ENCODE data around the gene ST3GAL6. TPM values are rescaled to one million over a fixed set of nuclear protein-coding genes. Genes with fewer than 3 reads are reported as not detected.

The ST3GAL6 gene
- total RNA-seq (2022; extraction: Qiagen RNA extraction; ENCODE audit: low read depth): 0.50 to 1.1 TPM (median 0.81 TPM) in 5 replicates

GRCh38 chr3:98763076-98763475, at the start of gene ST3GAL6:
ST3GAL6 (plus strand) TSS chr3:98763340; CDS start chr3:98768441, 5,101 bp downstream.

Other genes starting within 250 kb of the ST3GAL6 start
- gene CLDND1, start 240.4 kb upstream of the ST3GAL6 start, total RNA-seq (2022; extraction: Qiagen RNA extraction; ENCODE audit: low read depth): 46.0 to 68.6 TPM (median 61.1 TPM) in 5 replicates
- not detected in 5 replicates for gene GPR15, start 231.4 kb upstream of the ST3GAL6 start, total RNA-seq (2022; extraction: Qiagen RNA extraction; ENCODE audit: low read depth)
- 16.8 to 25.1 TPM (median 21.8 TPM) in 5 replicates for gene CPOX, start 169.7 kb upstream of the ST3GAL6 start, total RNA-seq (2022; extraction: Qiagen RNA extraction; ENCODE audit: low read depth)
- 160 to 244 TPM (median 228 TPM) in 5 replicates for gene DCBLD2, start 138.4 kb downstream of the ST3GAL6 start, total RNA-seq (2022; extraction: Qiagen RNA extraction; ENCODE audit: low read depth)